Lower lobe of right lung (tissue), 2 donors: ENCODE data around the gene EIF4E3. TPM values are rescaled to one million over a fixed set of nuclear protein-coding genes. Genes with fewer than 3 reads are reported as not detected.
A peak's percentile ranks its signal among the peaks of the same experiment; 100 is the strongest.

ENCODE experiments used
- ATAC-seq, 2 donors: fragments of 200-7000 bp; cut with Tn5 transposase; one replicate each; pipeline ENCODE4 v1.9.1; 2020 to 2022; ENCODE audit warnings: mild to moderate bottlenecking in 2 of 2, moderate library complexity in 2 of 2
- DNase-seq: peaks from one replicate; pipeline ENCODE4 v3.0.0-alpha.2; 2020
- H3K27ac ChIP-seq: fragments of 200-600 bp; one replicate; pipeline ENCODE4 v1.8.0; 2022
- H3K27me3 ChIP-seq: fragments of 200-600 bp; one replicate; pipeline ENCODE4 v1.8.0; 2022; ENCODE audit warnings: low read depth
- H3K36me3 ChIP-seq: fragments of 200-600 bp; one replicate; pipeline ENCODE4 v1.8.0; 2022; ENCODE audit warnings: mild to moderate bottlenecking
- H3K4me1 ChIP-seq: fragments of 200-600 bp; one replicate; pipeline ENCODE4 v1.8.0; 2022
- H3K4me3 ChIP-seq: fragments of 200-600 bp; one replicate; pipeline ENCODE4 v1.8.0; 2022; ENCODE audit warnings: mild to moderate bottlenecking
- H3K9me3 ChIP-seq: fragments of 200-600 bp; one replicate; pipeline ENCODE4 v1.8.0; 2022
- intact Hi-C: fragments of 100-400 bp; cut with DNase I; formaldehyde crosslinking; loops from one replicate; pipeline ENCODE4 v1.11.0; 2022
- total RNA-seq: library from RNA; stranded (reverse); fragmentation: NEBNext Ultra II Directional; extraction: Animal tissue kit (Norgen Biotek cat#: 25700); gene quantifications from one replicate; pipeline ENCODE4 v1.2.1, GENCODE V29; 2021
- TF ChIP-seq, protein P1 (sequence below): fragments of 200-600 bp; IDR thresholded peaks from one replicate; pipeline ENCODE4 v1.8.0; 2022; ENCODE audit warnings: antibody characterized with exemption, mild to moderate bottlenecking
- donor health status: DM: no; HTN: yes; CAD: no; lungs with severe emphysema.

The EIF4E3 gene
- total RNA-seq, 1 donor from 2014 or later = 29.0 TPM

GRCh38 chr3:71640331-71640983 is 84.7 kb downstream of the EIF4E3 start:
- Histone ChIP-seq H3K27me3 (no peaks in the 10 kb centered on the region), H3K4me1 (no peaks in the 10 kb centered on the region), H3K9me3 (no peaks in the 10 kb centered on the region), H3K4me3 (no peak overlapping the region), H3K27ac (no peak overlapping the region), H3K36me3 (no peaks in the 10 kb centered on the region)
- TF ChIP-seq, protein P1, sequence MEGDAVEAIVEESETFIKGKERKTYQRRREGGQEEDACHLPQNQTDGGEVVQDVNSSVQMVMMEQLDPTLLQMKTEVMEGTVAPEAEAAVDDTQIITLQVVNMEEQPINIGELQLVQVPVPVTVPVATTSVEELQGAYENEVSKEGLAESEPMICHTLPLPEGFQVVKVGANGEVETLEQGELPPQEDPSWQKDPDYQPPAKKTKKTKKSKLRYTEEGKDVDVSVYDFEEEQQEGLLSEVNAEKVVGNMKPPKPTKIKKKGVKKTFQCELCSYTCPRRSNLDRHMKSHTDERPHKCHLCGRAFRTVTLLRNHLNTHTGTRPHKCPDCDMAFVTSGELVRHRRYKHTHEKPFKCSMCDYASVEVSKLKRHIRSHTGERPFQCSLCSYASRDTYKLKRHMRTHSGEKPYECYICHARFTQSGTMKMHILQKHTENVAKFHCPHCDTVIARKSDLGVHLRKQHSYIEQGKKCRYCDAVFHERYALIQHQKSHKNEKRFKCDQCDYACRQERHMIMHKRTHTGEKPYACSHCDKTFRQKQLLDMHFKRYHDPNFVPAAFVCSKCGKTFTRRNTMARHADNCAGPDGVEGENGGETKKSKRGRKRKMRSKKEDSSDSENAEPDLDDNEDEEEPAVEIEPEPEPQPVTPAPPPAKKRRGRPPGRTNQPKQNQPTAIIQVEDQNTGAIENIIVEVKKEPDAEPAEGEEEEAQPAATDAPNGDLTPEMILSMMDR = no peak
- no peak for ATAC-seq
- intact Hi-C loops = no loop called here
- no peak for DNase-seq

- intact Hi-C loops = no loop called here
- no peak overlapping the region for H3K4me3 ChIP-seq
- H3K4me1 ChIP-seq = no peaks in the 10 kb centered on the region
- DNase-seq = no peak
- no peaks in the 10 kb centered on the region for H3K27me3 ChIP-seq
- no peak overlapping the region for H3K27ac ChIP-seq
- no peaks in the 10 kb centered on the region for H3K9me3 ChIP-seq
- no peaks in the 10 kb centered on the region for H3K36me3 ChIP-seq
- no peak for ATAC-seq
- TF ChIP-seq, protein P1 = no peak
Measured at GRCh38 chr3:71636482-71636881, 88.7 kb downstream of the EIF4E3 start.

DNA sequence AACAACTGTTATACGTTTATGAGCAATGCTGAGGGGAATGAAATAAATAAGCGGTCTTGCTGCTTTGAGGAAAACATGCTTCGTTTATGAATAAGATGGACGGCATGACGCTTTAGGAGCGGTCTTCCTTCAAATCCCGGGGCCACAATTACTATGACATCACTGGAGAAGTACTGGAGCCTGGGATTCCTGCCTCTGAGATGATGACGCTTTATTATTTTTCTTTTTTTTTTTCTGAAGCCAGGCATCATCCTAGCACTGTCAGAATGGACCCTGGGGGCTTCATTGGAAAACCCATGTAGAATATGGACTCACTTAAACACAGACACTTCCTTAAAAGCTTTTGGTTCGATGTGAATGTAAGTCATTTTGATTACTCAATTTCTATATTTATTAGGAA is 89.2 kb downstream of the EIF4E3 start:
- TF ChIP-seq, protein P1 = no peak
- H3K4me1 ChIP-seq = no peaks in the 10 kb centered on the region
- H3K36me3 ChIP-seq = no peaks in the 10 kb centered on the region
- no peak overlapping the region for H3K4me3 ChIP-seq
- no peaks in the 10 kb centered on the region for H3K27me3 ChIP-seq
- H3K9me3 ChIP-seq = no peaks in the 10 kb centered on the region
- no peak for ATAC-seq
- H3K27ac ChIP-seq = no peak overlapping the region
- no peak for DNase-seq
- intact Hi-C loops = no loop called here

GRCh38 chr3:71634671-71635070 is 90.5 kb downstream of the EIF4E3 start:
- Histone ChIP-seq H3K4me1 (peaks cover 7% of the 10 kb centered on the region), H3K9me3 (no peaks in the 10 kb centered on the region), H3K27ac (no peak overlapping the region), H3K36me3 (no peaks in the 10 kb centered on the region), H3K4me3 (no peak overlapping the region), H3K27me3 (no peaks in the 10 kb centered on the region)
- intact Hi-C loops = no loop called here
- no peak for ATAC-seq
- DNase-seq = no peak
- TF ChIP-seq, protein P1 = no peak

DNA sequence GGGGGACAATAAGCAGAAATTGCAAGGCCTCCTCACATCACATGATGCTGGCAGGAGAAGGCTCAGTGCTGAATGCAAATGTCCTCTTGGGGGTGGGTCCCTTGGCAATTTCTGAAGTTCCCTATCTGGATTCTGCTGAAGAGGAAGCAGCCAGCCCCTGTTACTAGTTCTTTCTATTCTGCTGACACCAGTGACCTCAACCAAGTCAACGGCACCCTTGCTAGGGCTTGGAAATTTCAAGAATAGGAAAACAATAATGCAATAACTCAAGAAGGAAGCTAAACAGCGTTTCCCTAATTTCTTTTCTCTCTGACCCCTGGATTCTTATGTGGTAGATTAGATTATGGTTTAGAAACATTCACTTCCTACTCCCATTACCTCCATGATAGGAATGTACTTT is 95.5 kb downstream of the EIF4E3 start:
- ATAC-seq (peak; percentile 52 to 80), DNase-seq (peak; percentile 46)
- H3K36me3 ChIP-seq = no peaks in the 10 kb centered on the region
- H3K27me3 ChIP-seq = no peaks in the 10 kb centered on the region
- TF ChIP-seq, protein P1 = no peak
- H3K4me1 ChIP-seq = peaks cover 13% of the 10 kb centered on the region
- no peak overlapping the region for H3K27ac ChIP-seq
- H3K4me3 ChIP-seq = no peak overlapping the region
- intact Hi-C loops = no loop called here
- H3K9me3 ChIP-seq = no peaks in the 10 kb centered on the region
